NCI-H1417 (cell line): ENCODE measurements around the gene MRPS34.
"Not testable (repeated sequence)": the region's sequence is repeated elsewhere in the genome, so short reads cannot be mapped to it uniquely, and the experiment has no call there.

ENCODE experiments used
- DNase-seq, 3 experiments: peaks; one replicate each; lab custom pipeline; 2025; lab: John Stamatoyannopoulos, UW

MRPS34 gene

GRCh38 chr16:1752853-1753252 lies 20.1 kb downstream of the MRPS34 start:
- DNase-seq: no peak

- no peak for DNase-seq
These were observed 21.0 kb downstream of the MRPS34 start for GRCh38 chr16:1751946-1752345.

GRCh38 chr16:1749152-1750117 lies 23.5 kb downstream of the MRPS34 start:
- DNase-seq: no peak

GRCh38 chr16:1747934-1748333 lies 25.0 kb downstream of the MRPS34 start:
- no peak for DNase-seq

- no peak for DNase-seq
These were observed 26.2 kb downstream of the MRPS34 start for GRCh38 chr16:1746693-1747195.

GRCh38 chr16:1745900-1746692 lies 26.8 kb downstream of the MRPS34 start:
- no peak for DNase-seq

GRCh38 chr16:1745181-1745899 lies 27.6 kb downstream of the MRPS34 start:
- DNase-seq: no peak

- no peak for DNase-seq
These were observed 28.5 kb downstream of the MRPS34 start for GRCh38 chr16:1744338-1744840.

- no peak for DNase-seq
These were observed 29.3 kb downstream of the MRPS34 start for GRCh38 chr16:1743376-1744337.

GRCh38 chr16:1741553-1742165 lies 31.3 kb downstream of the MRPS34 start:
- DNase-seq: no peak

- DNase-seq: no peak
These were observed 32.0 kb downstream of the MRPS34 start for GRCh38 chr16:1740781-1741490.

GRCh38 chr16:1740234-1740633 lies 32.7 kb downstream of the MRPS34 start:
- DNase-seq: no peak

- DNase-seq: no peak
These were observed 38.1 kb downstream of the MRPS34 start for GRCh38 chr16:1734816-1735215.

- no peak for DNase-seq
These were observed 38.8 kb downstream of the MRPS34 start for GRCh38 chr16:1734123-1734522.

- DNase-seq: not testable (repeated sequence)
These were observed 40.4 kb downstream of the MRPS34 start for GRCh38 chr16:1732551-1732987.

- DNase-seq: no peak
These were observed 40.9 kb downstream of the MRPS34 start for GRCh38 chr16:1732071-1732470.

GRCh38 chr16:1731603-1732002 lies 41.3 kb downstream of the MRPS34 start:
- no peak for DNase-seq

- DNase-seq: no peak
These were observed 41.9 kb downstream of the MRPS34 start for GRCh38 chr16:1731073-1731472.

GRCh38 chr16:1729445-1729844 lies 43.5 kb downstream of the MRPS34 start:
- DNase-seq: no peak
